NCI-H2081 treated with DMSO at 0.1 percent for 48 hours (cell line): ENCODE results near the gene EIF3J.
A peak's percentile ranks its signal among the peaks of the same experiment; 100 is the strongest.
"Not testable (repeated sequence)": the region's sequence is repeated elsewhere in the genome, so short reads cannot be mapped to it uniquely, and the experiment has no call there.

Source experiments
- DNase-seq: peaks from one replicate; lab custom pipeline; 2025; lab: John Stamatoyannopoulos, UW

Gene EIF3J

DNA sequence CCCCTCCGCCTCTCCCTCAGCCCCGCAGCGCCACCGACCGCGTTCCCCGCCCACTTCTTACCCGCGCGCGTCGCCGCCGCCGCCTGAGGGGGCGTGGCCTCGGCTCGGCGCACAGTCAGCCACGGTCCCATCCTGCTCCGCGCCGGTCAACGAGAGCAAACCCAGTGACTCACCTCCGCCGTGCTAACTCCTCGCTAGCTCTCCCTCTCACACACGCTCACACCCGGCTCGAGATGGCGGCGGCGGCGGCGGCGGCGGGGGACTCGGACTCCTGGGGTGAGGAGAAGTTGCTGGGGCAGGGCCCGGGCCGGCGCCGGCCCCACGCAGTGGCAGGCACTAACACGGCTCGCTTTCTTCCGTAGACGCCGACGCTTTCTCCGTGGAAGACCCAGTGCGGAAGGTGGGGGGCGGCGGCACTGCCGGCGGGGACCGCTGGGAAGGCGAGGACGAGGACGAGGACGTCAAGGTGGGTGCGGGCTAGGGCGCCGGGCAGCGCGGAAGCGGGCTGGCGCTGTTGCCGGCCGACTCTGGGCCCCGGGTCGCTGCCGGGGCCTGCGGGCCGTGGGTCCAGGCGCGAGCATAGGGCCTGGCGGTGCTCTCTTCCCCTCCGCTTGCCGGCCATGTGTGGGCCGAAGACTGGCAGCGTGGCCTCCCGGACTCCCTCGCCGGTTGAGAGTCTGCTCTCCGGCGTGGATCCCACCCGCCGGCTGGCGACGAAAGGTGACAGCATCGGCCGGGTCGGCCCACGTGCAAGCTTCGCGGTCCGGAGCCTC, at the start of gene EIF3J:
TSS of gene EIF3J (plus strand) at position 186 of the 773 bp plus-strand sequence. CDS start at position 234, 48 bp downstream.
- DNase-seq, result peak; percentile 67

DNA sequence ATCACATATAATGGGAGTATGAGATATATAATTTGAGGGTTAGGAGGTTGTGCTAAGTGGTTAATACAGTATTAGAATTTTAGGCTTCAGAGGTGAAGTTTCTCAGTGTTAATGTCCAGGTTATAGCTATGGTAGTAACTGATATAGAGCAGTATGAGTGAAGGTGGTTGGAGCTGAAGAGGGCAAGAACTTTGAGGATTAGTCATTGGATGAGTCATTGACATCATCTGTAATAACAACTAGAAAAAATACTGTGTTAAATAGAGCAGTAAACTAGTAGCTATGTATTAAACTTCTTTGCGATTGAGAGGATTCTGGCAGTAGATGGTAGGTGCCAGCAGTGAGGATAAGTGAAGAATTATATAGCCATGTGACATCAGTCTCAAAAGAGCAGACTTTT, 47.5 kb upstream of the EIF3J start:
- DNase-seq, result no peak

- DNase-seq, result no peak
Observed at GRCh38 chr15:44490622-44491021, 46.3 kb upstream of the EIF3J start.

DNA sequence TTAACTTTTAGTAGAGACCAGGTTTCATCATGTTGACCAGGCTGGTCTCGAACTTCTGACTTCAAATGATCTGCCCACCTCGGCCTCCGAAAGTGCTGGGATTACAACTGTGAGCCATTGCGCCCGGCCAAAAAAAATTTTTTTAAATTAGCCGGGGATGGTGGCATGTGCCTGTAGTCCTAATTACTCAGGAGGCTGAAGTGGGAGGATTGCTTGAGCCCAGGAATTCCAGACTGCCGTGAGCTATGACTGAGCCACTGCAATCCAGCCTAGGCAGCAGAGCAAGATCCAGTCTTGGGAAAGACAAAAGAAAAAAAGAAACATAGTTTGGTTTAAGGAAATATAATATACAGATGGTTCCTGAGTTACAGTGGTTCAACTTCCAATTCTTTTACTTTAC, 44.9 kb upstream of the EIF3J start:
- DNase-seq, result no peak

- DNase-seq, result no peak
Observed at GRCh38 chr15:44492672-44493071, 44.3 kb upstream of the EIF3J start.

DNA sequence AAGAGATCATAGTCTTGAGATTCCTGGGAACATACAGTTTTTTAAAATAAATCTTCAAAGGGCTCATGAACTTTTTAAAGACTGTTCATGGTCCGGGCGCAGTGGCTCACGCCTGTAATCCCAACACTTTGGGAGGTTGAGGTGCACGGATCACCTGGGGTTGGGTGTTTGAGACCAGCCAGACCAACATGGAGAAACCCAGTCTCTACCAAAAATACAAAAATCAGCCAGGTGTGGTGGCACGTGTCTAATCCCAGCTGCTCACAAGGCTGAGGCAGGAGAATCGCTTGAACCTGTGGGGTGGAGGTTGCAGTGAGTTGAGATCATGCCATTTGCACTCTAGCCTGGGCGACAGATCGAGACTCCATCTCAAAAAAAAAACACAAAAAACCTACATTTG, 41.4 kb upstream of the EIF3J start:
- DNase-seq, result no peak

GRCh38 chr15:44500555-44500954, 36.4 kb upstream of the EIF3J start:
- no peak for DNase-seq

DNA sequence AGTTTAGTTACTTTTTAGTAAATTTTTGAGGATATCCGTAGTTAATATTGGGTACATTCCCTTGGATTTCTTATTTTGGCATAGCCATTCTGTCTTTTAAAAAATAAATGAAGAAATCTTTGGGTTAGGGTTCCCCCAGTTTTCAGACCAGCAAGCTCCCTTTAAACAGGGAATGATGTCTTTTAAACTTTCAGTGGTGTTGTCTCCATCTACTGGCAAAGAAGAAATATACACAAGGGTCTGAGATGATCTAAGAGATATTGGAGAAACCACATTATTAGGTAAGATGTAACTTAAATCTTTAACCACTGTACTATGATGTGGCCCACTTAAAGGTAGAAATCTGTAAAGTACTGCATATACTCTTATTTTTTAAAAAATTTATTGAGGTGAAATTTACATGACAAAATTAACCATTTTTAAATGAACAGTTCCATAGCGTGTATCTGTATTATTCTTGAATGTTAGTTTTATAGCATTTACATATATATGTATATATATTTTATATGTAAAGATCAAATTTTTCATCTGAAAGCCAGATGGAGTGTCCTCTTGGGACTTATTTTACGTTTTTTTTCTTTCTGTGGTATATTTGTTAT, 35.1 kb upstream of the EIF3J start:
- no peak for DNase-seq

GRCh38 chr15:44516436-44516835, 20.5 kb upstream of the EIF3J start:
- no peak for DNase-seq

DNA sequence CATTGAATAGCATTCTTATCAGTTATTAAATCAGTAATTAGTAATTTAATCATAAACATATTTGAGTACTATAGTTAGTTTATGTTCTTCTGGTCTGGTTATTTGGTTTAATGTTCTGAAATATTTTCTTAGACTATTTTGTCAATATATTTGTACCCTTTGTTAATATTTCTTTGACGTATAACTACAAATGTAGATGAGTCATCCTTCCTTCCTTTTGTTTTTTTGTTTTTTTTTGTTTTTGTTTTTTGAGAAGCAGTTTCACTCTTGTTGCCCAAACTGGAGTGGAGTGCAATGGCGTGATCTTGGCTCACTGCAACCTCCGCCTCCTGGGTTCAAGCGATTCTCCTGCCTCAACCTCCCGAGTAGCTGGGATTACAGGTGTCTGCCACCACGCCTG, 17.4 kb upstream of the EIF3J start:
- DNase-seq, result no peak

DNA sequence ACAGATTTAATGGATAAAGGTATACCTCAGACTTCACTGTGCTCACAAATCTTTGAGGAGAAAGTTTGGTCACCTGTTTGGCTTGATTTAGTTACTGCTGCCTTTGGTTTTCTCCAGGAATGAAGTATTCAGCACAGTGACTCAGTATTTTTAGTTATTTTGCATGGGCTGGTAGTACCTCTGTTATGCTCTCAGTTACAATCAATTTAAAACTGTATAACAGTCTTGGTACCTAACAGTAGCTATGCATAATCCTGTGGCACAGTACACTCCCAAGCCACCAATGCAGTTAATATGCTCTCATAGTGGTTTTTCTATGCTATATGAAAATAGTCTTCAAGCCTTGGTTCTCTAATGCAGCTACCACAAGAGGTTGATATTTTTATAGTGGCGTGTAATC, 11.9 kb upstream of the EIF3J start:
- DNase-seq, result no peak

- no peak for DNase-seq
Observed at GRCh38 chr15:44527241-44527640, 9.7 kb upstream of the EIF3J start.

DNA sequence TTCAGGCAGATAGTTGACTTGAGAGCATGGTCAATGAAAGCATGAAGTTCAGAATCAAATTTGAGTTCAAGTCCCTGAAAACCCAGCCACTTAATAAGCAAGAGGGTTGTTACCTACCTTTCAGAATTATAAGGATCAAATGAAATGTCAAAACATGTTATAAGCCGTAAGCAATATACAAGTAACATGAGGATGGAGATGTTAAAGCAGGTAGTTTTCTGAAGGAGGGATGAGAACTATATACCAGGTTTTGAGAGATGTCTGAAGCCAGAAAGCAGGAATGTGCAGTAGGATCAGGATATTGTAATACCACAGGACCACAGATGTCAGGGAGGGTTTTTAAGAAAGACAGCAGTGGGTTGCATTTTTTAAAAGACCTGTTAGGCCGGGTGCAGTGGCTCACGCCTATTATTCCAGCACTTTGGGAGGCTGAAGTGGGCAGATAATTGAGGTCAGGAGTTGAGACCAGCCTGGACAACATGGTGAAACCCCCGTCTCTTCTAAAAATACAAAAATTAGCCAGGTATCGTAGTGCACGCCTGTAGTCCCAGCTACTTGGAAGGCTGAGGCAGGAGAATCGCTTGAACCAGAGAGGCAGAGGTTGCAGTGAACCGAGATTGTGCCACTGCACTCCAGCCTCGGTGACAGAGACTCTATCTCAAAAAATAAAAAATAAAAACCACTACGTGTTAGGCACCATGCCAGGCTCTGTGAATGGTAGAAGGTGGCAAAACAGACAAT, 6.9 kb upstream of the EIF3J start:
- DNase-seq, result no peak

- DNase-seq, result no peak
Observed at GRCh38 chr15:44530653-44531052, 6.3 kb upstream of the EIF3J start.

DNA sequence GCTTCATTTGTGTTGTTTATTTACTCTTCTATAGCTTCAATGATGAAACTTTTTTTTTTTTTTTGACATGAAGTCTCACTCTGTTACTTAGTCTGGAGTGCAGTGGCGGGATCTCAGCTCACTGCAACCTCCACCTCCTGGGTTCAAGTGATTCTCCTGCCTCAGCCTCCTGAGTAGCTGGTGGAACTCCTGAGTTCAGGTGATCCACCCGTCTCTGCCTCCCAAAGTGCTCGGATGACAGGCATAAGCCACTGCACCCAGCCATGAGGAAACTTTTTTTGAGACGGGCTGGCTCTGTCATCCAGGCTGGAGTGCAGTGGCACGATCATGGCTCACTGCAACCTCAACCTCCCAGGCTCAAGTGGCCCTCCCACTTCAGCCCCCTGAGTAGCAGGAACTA, 4.7 kb upstream of the EIF3J start:
- DNase-seq, result not testable (repeated sequence)

DNA sequence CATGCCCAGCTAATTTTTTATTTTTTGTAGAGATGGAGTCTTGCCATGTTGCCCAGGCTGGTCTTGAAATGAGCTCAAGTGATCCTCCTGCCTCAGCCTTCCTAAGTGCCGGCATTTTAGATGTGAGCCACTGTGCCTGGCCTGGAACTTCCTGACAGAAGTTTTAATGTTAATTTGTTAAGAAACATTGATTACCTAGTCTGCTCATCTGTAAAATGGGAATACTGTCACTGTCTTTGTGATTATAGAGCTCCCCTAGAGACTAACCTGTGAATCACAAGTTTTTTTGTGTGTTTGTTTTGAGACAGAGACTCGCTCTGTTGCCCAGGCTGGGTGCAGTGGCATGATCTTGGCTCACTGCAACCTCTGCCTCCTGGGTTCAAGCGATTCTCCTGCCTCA, 4.3 kb upstream of the EIF3J start:
- DNase-seq, result no peak

GRCh38 chr15:44535092-44535491, 1.9 kb upstream of the EIF3J start:
- no peak for DNase-seq

DNA sequence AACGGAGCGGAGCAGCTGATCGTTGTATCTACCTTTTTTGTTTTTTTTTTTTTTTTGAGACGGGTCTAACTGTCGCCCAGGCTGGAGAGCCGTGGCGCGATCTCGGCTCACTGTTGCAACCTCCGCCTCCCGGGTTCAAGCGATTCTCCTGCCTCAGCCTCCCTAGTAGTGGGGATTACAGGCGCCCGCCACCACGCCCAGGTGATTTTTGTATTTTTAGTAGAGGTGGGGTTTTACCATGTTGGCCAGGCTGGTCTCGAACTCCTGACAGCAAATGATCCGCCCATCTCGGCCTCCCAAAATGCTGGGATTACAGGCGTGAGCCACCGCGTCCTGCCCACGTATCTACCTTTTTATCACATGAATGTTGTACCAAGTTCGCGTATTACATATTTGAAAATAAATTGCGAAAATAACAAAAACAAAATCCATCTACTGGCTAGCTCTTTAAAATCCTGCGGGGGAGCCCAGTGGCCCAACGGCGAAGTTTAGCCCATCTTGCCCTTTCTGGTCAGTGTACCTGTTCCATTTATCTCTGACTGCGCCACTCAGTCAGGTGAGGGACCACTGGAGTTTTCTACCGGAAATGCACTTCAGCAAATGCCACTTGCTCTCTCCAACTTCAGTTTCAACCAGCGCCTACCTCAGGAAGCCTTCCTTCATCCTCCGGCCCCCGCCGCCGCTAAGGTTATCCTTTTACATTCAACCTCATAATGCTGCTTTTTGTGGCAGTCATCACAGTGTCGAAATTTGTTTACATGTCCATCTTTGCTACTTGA, 1.2 kb upstream of the EIF3J start:
- DNase-seq, result no peak

DNA sequence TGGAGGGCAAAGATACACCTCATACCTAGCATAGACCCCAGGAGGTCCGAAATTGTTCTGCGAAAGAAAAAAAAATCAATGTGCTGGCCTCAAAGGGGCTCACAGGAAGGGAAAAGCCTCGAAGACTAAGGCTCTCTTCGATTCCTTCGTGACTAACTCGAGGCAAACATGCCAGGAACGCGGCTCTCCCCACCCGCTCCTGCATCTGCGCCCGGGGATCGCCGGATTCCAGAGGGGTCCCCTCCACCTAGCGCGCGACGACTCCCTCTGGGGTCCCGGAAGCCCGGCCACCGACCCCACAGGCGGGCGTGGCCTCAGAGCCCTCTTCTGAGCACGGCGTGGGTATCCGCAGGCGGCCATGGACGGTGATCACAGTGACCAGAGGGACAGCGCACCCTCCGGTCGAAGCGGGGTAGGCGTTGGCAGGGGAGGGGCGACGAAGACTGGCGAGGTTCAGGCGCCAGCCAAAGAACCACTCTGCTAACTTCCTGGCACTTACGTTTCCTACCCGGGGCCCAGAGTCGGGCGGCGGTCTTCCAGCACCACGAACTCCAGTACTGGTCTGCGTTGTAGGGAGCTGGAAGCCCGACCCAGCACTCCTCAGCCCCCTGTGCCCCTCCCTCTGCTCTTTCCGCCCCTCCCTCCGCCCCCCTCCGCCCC, 515 bp upstream of the EIF3J start:
- no peak for DNase-seq

DNA sequence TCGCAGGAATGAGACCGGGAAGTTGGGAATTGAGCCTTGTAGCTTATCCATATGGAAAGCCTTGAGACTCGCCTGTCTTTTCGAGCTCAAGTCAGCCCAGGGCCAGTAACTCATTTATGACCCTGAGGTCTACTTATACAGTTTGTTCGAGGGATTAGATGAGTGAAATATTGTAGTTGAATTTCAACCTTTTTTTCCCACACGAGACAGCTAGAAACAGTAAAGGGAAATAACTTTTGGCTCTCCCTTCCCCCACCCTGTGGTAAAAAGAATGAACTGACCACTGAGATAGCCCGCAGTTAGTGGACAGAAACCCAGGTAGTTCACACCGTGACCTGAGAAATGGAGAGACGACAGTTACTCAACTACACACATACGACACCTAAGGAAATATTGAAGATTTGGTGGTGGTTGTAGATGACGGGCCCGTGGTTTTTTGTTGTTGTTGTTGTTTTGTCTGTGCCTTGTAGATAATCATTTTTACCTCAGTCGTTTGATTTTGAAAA, 841 bp downstream of the EIF3J start:
- DNase-seq, result no peak

GRCh38 chr15:44541282-44541958, 4.5 kb downstream of the EIF3J start:
- no peak for DNase-seq
